WTC11 (cell line): Measurements from ENCODE around the gene RUNX1. TPM values are rescaled to one million over a fixed set of nuclear protein-coding genes. Genes with fewer than 3 reads are reported as not detected.

Experiments
- ATAC-seq: fragments of 200-7000 bp; cut with Tn5 transposase; 2 replicates; pipeline ENCODE4 v1.10.0; 2021; ENCODE audit warnings: mild to moderate bottlenecking, moderate library complexity
- CTCF ChIA-PET: fragments of 300-600 bp; sonication (Branson Sonifier 250); formaldehyde crosslinking; loops from one replicate; lab custom pipeline; 2021; ENCODE audit warnings: antibody characterized with exemption; lab: Charles Lee
- POLR2A ChIA-PET: fragments of 350-600 bp; sonication (Branson Sonifier 250); formaldehyde crosslinking; loops from one replicate; lab custom pipeline; 2021; ENCODE audit warnings: antibody characterized with exemption; lab: Charles Lee
- DNase-seq: peaks from one replicate; pipeline ENCODE4 v3.0.0; 2021; ENCODE audit warnings: low spot score
- H3K27ac Mint-ChIP-seq: 2 replicates; pipeline ENCODE4 v1.8.0; 2021; ENCODE audit warnings: mixed read lengths
- H3K27me3 Mint-ChIP-seq: 2 replicates; pipeline ENCODE4 v1.8.0; 2021; ENCODE audit warnings: low read depth, mild to moderate bottlenecking, moderate library complexity, mixed read lengths
- H3K36me3 Mint-ChIP-seq: 2 replicates; pipeline ENCODE4 v1.8.0; 2021; ENCODE audit warnings: mixed read lengths
- H3K4me1 Mint-ChIP-seq: 2 replicates; pipeline ENCODE4 v1.8.0; 2022; ENCODE audit warnings: mixed read lengths
- H3K4me3 Mint-ChIP-seq: 2 replicates; pipeline ENCODE4 v1.8.0; 2021; ENCODE audit warnings: mild to moderate bottlenecking, moderate library complexity, mixed read lengths
- H3K9me3 Mint-ChIP-seq: 2 replicates; pipeline ENCODE4 v1.8.0; 2021; ENCODE audit warnings: mixed read lengths
- ARID4B ChIP-seq: sonication (generic); formaldehyde crosslinking; IDR thresholded peaks from 2 replicates; pipeline ENCODE4 v1.8.0; 2023; ENCODE audit warnings: missing genetic modification reagents, mild to moderate bottlenecking, borderline replicate concordance
- CREB1 ChIP-seq: sonication (generic); formaldehyde crosslinking; IDR thresholded peaks from 2 replicates; pipeline ENCODE4 v1.8.0; 2023; ENCODE audit warnings: mild to moderate bottlenecking, missing genetic modification reagents
- CREM ChIP-seq: sonication (generic); formaldehyde crosslinking; IDR thresholded peaks from 2 replicates; pipeline ENCODE4 v1.8.1; 2022; ENCODE audit warnings: mild to moderate bottlenecking, missing genetic modification reagents, moderate library complexity
- E2F1 ChIP-seq: sonication (generic); formaldehyde crosslinking; IDR thresholded peaks from 2 replicates; pipeline ENCODE4 v1.8.0; 2022; ENCODE audit warnings: mild to moderate bottlenecking, missing genetic modification reagents
- ERG ChIP-seq: fragments of 250-450 bp; sonication (Bioruptor Pico); IDR thresholded peaks from 2 replicates; pipeline ENCODE4 v1.8.0; 2021; ENCODE audit warnings: mild to moderate bottlenecking
- MAX ChIP-seq: sonication (generic); formaldehyde crosslinking; IDR thresholded peaks from 2 replicates; pipeline ENCODE4 v1.8.0; 2022; ENCODE audit warnings: mild to moderate bottlenecking, missing genetic modification reagents
- MYBL2 ChIP-seq: sonication (generic); formaldehyde crosslinking; IDR thresholded peaks from 2 replicates; pipeline ENCODE4 v1.8.1; 2023; ENCODE audit warnings: mild to moderate bottlenecking, moderate library complexity, missing genetic modification reagents
- NFE2L1 ChIP-seq: sonication (generic); formaldehyde crosslinking; IDR thresholded peaks from 2 replicates; pipeline ENCODE4 v1.8.1; 2023; ENCODE audit warnings: missing genetic modification reagents
- NR2C2 ChIP-seq: sonication (generic); formaldehyde crosslinking; IDR thresholded peaks from 2 replicates; pipeline ENCODE4 v1.8.0; 2022; ENCODE audit warnings: mild to moderate bottlenecking, missing genetic modification reagents
- PRRX2 ChIP-seq: fragments of 250-450 bp; sonication (Bioruptor Pico); IDR thresholded peaks from 2 replicates; pipeline ENCODE4 v1.8.0; 2021; ENCODE audit warnings: mild to moderate bottlenecking
- RELA ChIP-seq: sonication (generic); formaldehyde crosslinking; IDR thresholded peaks from 2 replicates; pipeline ENCODE4 v1.8.1; 2022; ENCODE audit warnings: missing genetic modification reagents, mild to moderate bottlenecking, borderline replicate concordance
- SMAD4 ChIP-seq: sonication (generic); formaldehyde crosslinking; IDR thresholded peaks from 2 replicates; pipeline ENCODE4 v1.8.0; 2022; ENCODE audit warnings: mild to moderate bottlenecking, missing genetic modification reagents
- TEAD4 ChIP-seq: sonication (generic); formaldehyde crosslinking; IDR thresholded peaks from 2 replicates; pipeline ENCODE4 v1.8.0; 2022; ENCODE audit warnings: mild to moderate bottlenecking, missing genetic modification reagents
- ZNF219 ChIP-seq: sonication (generic); formaldehyde crosslinking; IDR thresholded peaks from 2 replicates; pipeline ENCODE4 v1.8.0; 2023; ENCODE audit warnings: missing genetic modification reagents, mild to moderate bottlenecking, borderline replicate concordance
- ZNF232 ChIP-seq: sonication (generic); formaldehyde crosslinking; IDR thresholded peaks from 2 replicates; pipeline ENCODE4 v1.8.0; 2022; ENCODE audit warnings: mild to moderate bottlenecking, missing genetic modification reagents
- ZNF281 ChIP-seq: sonication (generic); formaldehyde crosslinking; IDR thresholded peaks from 2 replicates; pipeline ENCODE4 v1.8.0; 2023; ENCODE audit warnings: mild to moderate bottlenecking, missing genetic modification reagents
- ZNF423 ChIP-seq: fragments of 250-450 bp; sonication (Bioruptor Pico); IDR thresholded peaks from 2 replicates; pipeline ENCODE4 v2.1.2; 2022; ENCODE audit warnings: mild to moderate bottlenecking, moderate library complexity
- ZNF512 ChIP-seq: sonication (generic); formaldehyde crosslinking; IDR thresholded peaks from 2 replicates; pipeline ENCODE4 v1.8.1; 2022; ENCODE audit warnings: missing genetic modification reagents, borderline replicate concordance
- total RNA-seq: library from RNA; stranded (reverse); gene quantifications from 3 replicates; pipeline ENCODE4 v1.2.3, GENCODE V29; 2021

RUNX1 gene
- total RNA-seq, 1 experiment from 2014 or later, result 2.2 TPM

- TF ChIP-seq ZNF232 (CRISPR knock-in tag), result no peak
- TF ChIP-seq RELA (CRISPR knock-in tag), result no peak
- TF ChIP-seq ZNF281 (CRISPR knock-in tag), result no peak
Observed at GRCh38 chr21:34888569-34889319, 160.4 kb downstream of the RUNX1 start (continued).

- peaks cover 84% of the 10 kb centered on the region for H3K27me3 Mint-ChIP-seq
- H3K27ac Mint-ChIP-seq, result no peak overlapping the region
Observed at GRCh38 chr21:34887725-34888568, 161.2 kb downstream of the RUNX1 start.

GRCh38 chr21:34887105-34887442 is 162.0 kb downstream of the RUNX1 start:
- ATAC-seq, result no peak
- ChIA-PET POLR2A (interaction anchor here (0.9 to 1.1 kb wide), 2 partner anchors 19 to 141 kb away, joined by 3 read pairs; no protein-coding TSS in a partner anchor), CTCF (interaction anchor here (0.6 to 6.5 kb wide), 9 partner anchors 29 to 621 kb away, joined by 3 to 80 read pairs (median 4); no protein-coding TSS in a partner anchor)
- peaks cover 32% of the 10 kb centered on the region for H3K4me1 Mint-ChIP-seq
- no peaks in the 10 kb centered on the region for H3K36me3 Mint-ChIP-seq
- no peak for DNase-seq
- H3K9me3 Mint-ChIP-seq, result no peaks in the 10 kb centered on the region
- no peak overlapping the region for H3K27ac Mint-ChIP-seq
- peaks cover 84% of the 10 kb centered on the region for H3K27me3 Mint-ChIP-seq
- peak overlapping the region; percentile 87 for H3K4me3 Mint-ChIP-seq
- TF ChIP-seq NR2C2 (CRISPR knock-in tag), result no peak
- TF ChIP-seq E2F1 (CRISPR knock-in tag), result no peak
- TF ChIP-seq RELA (CRISPR knock-in tag), result no peak
- TF ChIP-seq CREM (CRISPR knock-in tag), result no peak
- no peak for TF ChIP-seq CREB1 (CRISPR knock-in tag)
- TF ChIP-seq ZNF232 (CRISPR knock-in tag), result no peak
- no peak for TF ChIP-seq PRRX2 (CRISPR knock-in tag)
- no peak for TF ChIP-seq ARID4B (CRISPR knock-in tag)
- TF ChIP-seq ZNF423 (CRISPR knock-in tag), result no peak
- no peak for TF ChIP-seq ERG (CRISPR knock-in tag)

More at GRCh38 chr21:34887725-34888568, 161.2 kb downstream of the RUNX1 start:
- no peak; the same call in 1 of the 2 replicates for ATAC-seq
- CTCF ChIA-PET, result interaction anchor here (0.9 to 6.5 kb wide), 7 partner anchors 30 to 1050 kb away, joined by 3 to 80 read pairs (median 3); no protein-coding TSS in a partner anchor
- TF ChIP-seq ZNF512 (CRISPR knock-in tag) (0 out of 2 replicates have a peak, but pooled peaks have one; percentile 37), TEAD4 (0 out of 2 replicates have a peak, but pooled peaks have one; percentile 32), SMAD4 (0 out of 2 replicates have a peak, but pooled peaks have one; percentile 42), MAX (CRISPR knock-in tag) (peak; percentile 45; the same call in 1 of the 2 replicates), NFE2L1 (peak; percentile 61; the same call in 1 of the 2 replicates), MYBL2 (CRISPR knock-in tag) (no peak), ZNF219 (CRISPR knock-in tag) (no peak)
- TF ChIP-seq, all 79 proteins: peak for 5
- no peaks in the 10 kb centered on the region for H3K36me3 Mint-ChIP-seq
- H3K4me1 Mint-ChIP-seq, result peaks cover 32% of the 10 kb centered on the region
- POLR2A ChIA-PET, result interaction anchor here (1.0 kb wide), 2 partner anchors 30 to 143 kb away, joined by 3 read pairs; no protein-coding TSS in a partner anchor
- DNase-seq, result peak; percentile 40
- H3K4me3 Mint-ChIP-seq, result peak overlapping the region; percentile 87
- H3K9me3 Mint-ChIP-seq, result no peaks in the 10 kb centered on the region
